Left renal pelvis (tissue), 4 donors: ENCODE results near the gene TMEM154. TPM values are rescaled to one million over a fixed set of nuclear protein-coding genes. Genes with fewer than 3 reads are reported as not detected.

Experiments
- DNase-seq, 4 donors: peaks; one replicate each; pipeline ENCODE4 v3.0.0-alpha.2; 2013; ENCODE audit warnings: low read depth in 4 of 4, low spot score in 3 of 4
- polyA plus RNA-seq, 4 donors: library from polyadenylated mRNA; unstranded; fragments of 120-200 nt; gene quantifications; one replicate each; pipeline ENCODE4 v1.2.1, GENCODE V29; 2013; ENCODE audit not compliant: insufficient read length in 4 of 4

TMEM154 gene
- polyA plus RNA-seq, 4 donors: 1.1 to 3.8 (median 1.8) TPM

GRCh38 chr4:152573861-152574260 is 105.9 kb downstream of the TMEM154 start:
- no peak for DNase-seq

- DNase-seq: no peak
Measured at GRCh38 chr4:152572417-152573086, 107.2 kb downstream of the TMEM154 start.

- DNase-seq: no peak
Measured at GRCh38 chr4:152571770-152572169, 108.0 kb downstream of the TMEM154 start.

GRCh38 chr4:152571296-152571695 is 108.5 kb downstream of the TMEM154 start:
- no peak for DNase-seq

Other genes starting within 250 kb of the TMEM154 start
- 10 to 100 TPM; 28.0 to 35.1 (median 32.0) TPM for gene FBXW7, start 143.9 kb downstream of the TMEM154 start, polyA plus RNA-seq
- gene TIGD4, start 99.7 kb upstream of the TMEM154 start, polyA plus RNA-seq: 1 to 10 TPM in 3 of 4 donors, under 1 TPM in 1; 0.93 to 2.4 (median 2.0) TPM
- 10 to 100 TPM; 38.7 to 55.5 (median 46.8) TPM for gene ARFIP1, start 100.0 kb upstream of the TMEM154 start, polyA plus RNA-seq